Activated naive CD4-positive, alpha-beta T cell treated with anti-CD3 and anti-CD28 coated beads, Interleukin-2, amount 50 U/mL, for 24 hours (primary cell): ENCODE results near the gene TMEM59.
"Not testable (repeated sequence)": the region's sequence is repeated elsewhere in the genome, so short reads cannot be mapped to it uniquely, and the experiment has no call there.

Experiments used
- H3K27ac Mint-ChIP-seq: one replicate; pipeline ENCODE4 v1.8.0; 2021; ENCODE audit warnings: mild to moderate bottlenecking, mixed read lengths
- H3K27me3 Mint-ChIP-seq: one replicate; pipeline ENCODE4 v1.8.0; 2021; ENCODE audit warnings: mixed read lengths
- H3K36me3 Mint-ChIP-seq: one replicate; pipeline ENCODE4 v1.8.0; 2021; ENCODE audit warnings: mixed read lengths
- H3K4me1 Mint-ChIP-seq: one replicate; pipeline ENCODE4 v1.8.0; 2021; ENCODE audit warnings: mixed read lengths
- H3K4me3 Mint-ChIP-seq: one replicate; pipeline ENCODE4 v1.8.0; 2021; ENCODE audit warnings: mild to moderate bottlenecking, mixed read lengths
- H3K9me3 Mint-ChIP-seq: one replicate; pipeline ENCODE4 v1.8.0; 2021; ENCODE audit warnings: mixed read lengths

Gene TMEM59

GRCh38 chr1:54052934-54053744, at the start of gene TMEM59, which contains the start of gene TCEANC2:
TMEM59 (minus strand) TSS chr1:54053204; CDS start chr1:54053188, 16 bp downstream.
TCEANC2 (plus strand) TSS chr1:54053608; CDS start chr1:54054423, 815 bp downstream.
- H3K27ac Mint-ChIP-seq, result peak within 1 kb of the TSS; percentile 76
- H3K4me3 Mint-ChIP-seq, result no peak within 1 kb of the TSS
- no peaks in the 10 kb centered on the region for H3K27me3 Mint-ChIP-seq
- H3K9me3 Mint-ChIP-seq, result no peaks in the 10 kb centered on the region
- peaks cover 8% of the 10 kb centered on the region for H3K36me3 Mint-ChIP-seq
- H3K4me1 Mint-ChIP-seq, result peaks cover 50% of the 10 kb centered on the region

- H3K36me3 Mint-ChIP-seq, result peaks cover 12% of the 10 kb centered on the region
- H3K9me3 Mint-ChIP-seq, result no peaks in the 10 kb centered on the region
- no peak overlapping the region for H3K27ac Mint-ChIP-seq
- no peaks in the 10 kb centered on the region for H3K27me3 Mint-ChIP-seq
- no peak overlapping the region for H3K4me3 Mint-ChIP-seq
- no peaks in the 10 kb centered on the region for H3K4me1 Mint-ChIP-seq
Observed at GRCh38 chr1:54100500-54100899, 47.5 kb upstream of the TMEM59 start.

GRCh38 chr1:54099061-54099610, 46.1 kb upstream of the TMEM59 start:
- H3K36me3 Mint-ChIP-seq, result peaks cover 14% of the 10 kb centered on the region
- H3K27me3 Mint-ChIP-seq, result no peaks in the 10 kb centered on the region
- no peaks in the 10 kb centered on the region for H3K9me3 Mint-ChIP-seq
- H3K4me3 Mint-ChIP-seq, result no peak overlapping the region
- H3K4me1 Mint-ChIP-seq, result no peaks in the 10 kb centered on the region
- peak overlapping the region; percentile 13 for H3K27ac Mint-ChIP-seq

GRCh38 chr1:54096877-54097240, 43.9 kb upstream of the TMEM59 start:
- Mint-ChIP-seq H3K4me3 (no peak overlapping the region), H3K27ac (no peak overlapping the region), H3K4me1 (no peaks in the 10 kb centered on the region), H3K36me3 (peaks cover 12% of the 10 kb centered on the region), H3K9me3 (no peaks in the 10 kb centered on the region), H3K27me3 (no peaks in the 10 kb centered on the region)

- Mint-ChIP-seq H3K36me3 (peaks cover 10% of the 10 kb centered on the region), H3K27ac (no peak overlapping the region), H3K9me3 (no peaks in the 10 kb centered on the region), H3K4me3 (no peak overlapping the region), H3K27me3 (no peaks in the 10 kb centered on the region), H3K4me1 (no peaks in the 10 kb centered on the region)
Observed at GRCh38 chr1:54096227-54096876, 43.3 kb upstream of the TMEM59 start.

GRCh38 chr1:54095546-54096226, 42.7 kb upstream of the TMEM59 start:
- Mint-ChIP-seq H3K27me3 (no peaks in the 10 kb centered on the region), H3K36me3 (peaks cover 10% of the 10 kb centered on the region), H3K27ac (no peak overlapping the region), H3K9me3 (no peaks in the 10 kb centered on the region), H3K4me1 (no peaks in the 10 kb centered on the region), H3K4me3 (no peak overlapping the region)

- H3K4me1 Mint-ChIP-seq, H3K9me3 Mint-ChIP-seq, H3K27me3 Mint-ChIP-seq, H3K27ac Mint-ChIP-seq, H3K36me3 Mint-ChIP-seq, H3K4me3 Mint-ChIP-seq: not testable (repeated sequence)
Observed at GRCh38 chr1:54094730-54095105, 41.7 kb upstream of the TMEM59 start.

DNA sequence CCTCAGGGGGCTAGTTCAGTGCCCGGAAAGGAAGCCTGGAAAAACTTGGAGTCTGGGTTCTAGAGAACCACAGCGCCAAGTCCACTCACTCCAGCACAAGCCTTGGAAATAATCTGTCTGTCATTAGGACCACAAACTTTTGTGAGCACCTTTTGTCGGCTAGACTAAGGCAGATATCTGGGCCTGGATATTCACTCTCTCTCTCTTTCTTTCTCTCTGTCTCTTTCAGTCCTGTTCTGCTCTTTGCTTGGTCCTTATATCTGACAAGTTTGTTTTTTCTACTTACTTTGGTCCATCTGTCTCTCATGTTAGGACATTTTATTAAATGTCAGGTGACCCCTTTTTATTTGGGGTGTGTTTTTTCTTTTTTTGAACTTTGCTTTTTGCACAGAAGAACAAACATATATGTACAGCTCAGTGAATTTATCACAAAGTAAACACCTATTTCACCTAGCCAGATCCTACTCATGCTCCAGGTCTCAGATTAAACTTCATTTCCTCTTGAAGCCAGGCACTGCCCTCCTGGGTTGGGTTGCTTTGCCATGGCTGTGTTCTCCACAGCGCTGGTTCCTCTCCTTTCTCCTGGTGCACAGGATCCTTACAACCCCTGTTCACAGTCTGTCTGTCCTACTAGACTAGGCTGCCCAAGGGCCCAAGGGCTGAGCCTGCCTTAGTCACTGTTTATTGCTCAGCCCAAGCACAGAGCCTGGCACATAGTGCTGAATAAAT, 41.2 kb upstream of the TMEM59 start:
- no peaks in the 10 kb centered on the region for H3K27me3 Mint-ChIP-seq
- no peak overlapping the region for H3K27ac Mint-ChIP-seq
- H3K4me3 Mint-ChIP-seq, result no peak overlapping the region
- H3K36me3 Mint-ChIP-seq, result peaks cover 8% of the 10 kb centered on the region
- H3K9me3 Mint-ChIP-seq, result no peaks in the 10 kb centered on the region
- H3K4me1 Mint-ChIP-seq, result no peaks in the 10 kb centered on the region

DNA sequence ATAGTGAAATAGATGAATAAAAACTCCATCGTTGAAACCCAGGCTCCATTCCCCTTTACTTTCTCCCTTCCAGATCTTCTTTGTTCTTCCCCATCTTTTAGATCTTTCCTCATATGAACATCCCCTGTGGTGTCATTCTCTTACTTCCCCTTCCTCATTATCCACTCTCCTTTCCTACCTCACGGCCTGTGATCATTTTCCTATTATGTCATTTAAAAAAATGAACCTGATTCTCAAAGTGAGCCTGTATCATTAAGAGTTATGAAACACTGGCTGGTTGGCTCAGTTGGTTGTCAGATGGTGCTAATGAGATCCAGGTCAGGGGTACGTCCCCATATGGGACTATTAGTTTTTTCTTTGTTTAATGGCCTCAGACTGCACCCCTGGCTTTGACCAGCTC, 38.7 kb upstream of the TMEM59 start:
- Mint-ChIP-seq H3K9me3 (no peaks in the 10 kb centered on the region), H3K4me3 (no peak overlapping the region), H3K27me3 (no peaks in the 10 kb centered on the region), H3K4me1 (no peaks in the 10 kb centered on the region), H3K27ac (no peak overlapping the region), H3K36me3 (peaks cover 5% of the 10 kb centered on the region)

DNA sequence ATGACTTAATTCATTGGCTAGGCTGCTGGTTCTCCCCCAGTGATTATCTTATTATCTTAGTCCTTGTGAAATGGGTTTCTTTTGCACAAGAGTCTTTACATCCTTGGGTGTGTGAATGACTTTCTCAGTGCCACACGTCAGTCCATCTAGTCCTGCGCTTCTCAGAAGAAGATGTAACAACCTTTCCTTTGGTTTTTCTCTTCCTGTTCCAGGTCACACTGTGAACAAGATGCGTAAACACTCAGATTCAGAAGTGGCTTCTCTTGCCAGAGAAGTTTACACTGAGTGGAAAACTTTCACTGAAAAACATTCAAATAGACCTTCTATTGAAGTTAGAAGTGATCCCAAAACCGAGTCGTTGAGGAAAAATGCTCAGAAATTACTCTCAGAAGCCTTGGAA, 35.4 kb upstream of the TMEM59 start:
- Mint-ChIP-seq H3K36me3 (peaks cover 5% of the 10 kb centered on the region), H3K4me1 (no peaks in the 10 kb centered on the region), H3K9me3 (no peaks in the 10 kb centered on the region), H3K27me3 (no peaks in the 10 kb centered on the region), H3K4me3 (no peak overlapping the region), H3K27ac (no peak overlapping the region)

GRCh38 chr1:54086754-54087153, 33.8 kb upstream of the TMEM59 start:
- Mint-ChIP-seq H3K9me3 (no peaks in the 10 kb centered on the region), H3K4me1 (no peaks in the 10 kb centered on the region), H3K27me3 (no peaks in the 10 kb centered on the region), H3K4me3 (no peak overlapping the region), H3K36me3 (peaks cover 7% of the 10 kb centered on the region), H3K27ac (no peak overlapping the region)

DNA sequence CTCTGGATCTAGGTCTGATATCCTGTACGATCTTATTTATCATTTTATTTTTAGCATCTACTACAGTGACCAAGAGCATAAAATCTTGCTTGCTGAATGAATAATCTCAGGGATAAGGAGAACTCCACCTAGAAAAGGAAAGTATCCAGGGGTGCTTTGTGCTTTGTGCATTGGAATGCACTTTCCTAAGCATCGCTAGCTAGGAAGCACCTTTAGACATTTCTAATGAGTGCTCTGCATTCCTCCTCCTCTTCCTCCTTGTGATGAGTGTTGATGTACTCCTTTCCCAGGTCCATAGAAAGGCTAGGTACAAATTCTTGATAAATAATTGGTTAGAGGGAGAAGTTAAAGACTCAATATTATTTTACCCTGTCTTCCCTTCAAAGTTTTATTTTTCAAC, 31.8 kb upstream of the TMEM59 start:
- Mint-ChIP-seq H3K36me3 (peaks cover 7% of the 10 kb centered on the region), H3K27ac (no peak overlapping the region), H3K27me3 (no peaks in the 10 kb centered on the region), H3K4me1 (peaks cover 4% of the 10 kb centered on the region), H3K9me3 (no peaks in the 10 kb centered on the region), H3K4me3 (no peak overlapping the region)

GRCh38 chr1:54081306-54082270, 28.6 kb upstream of the TMEM59 start:
- H3K27ac Mint-ChIP-seq, result no peak overlapping the region
- H3K4me3 Mint-ChIP-seq, result no peak overlapping the region

GRCh38 chr1:54080598-54081049, 27.6 kb upstream of the TMEM59 start:
- Mint-ChIP-seq H3K4me3 (no peak overlapping the region), H3K36me3 (peaks cover 8% of the 10 kb centered on the region), H3K9me3 (no peaks in the 10 kb centered on the region), H3K27me3 (no peaks in the 10 kb centered on the region), H3K4me1 (peaks cover 4% of the 10 kb centered on the region), H3K27ac (no peak overlapping the region)

More at GRCh38 chr1:54081306-54082270, 28.6 kb upstream of the TMEM59 start:
- Mint-ChIP-seq H3K27me3 (no peaks in the 10 kb centered on the region), H3K36me3 (peaks cover 9% of the 10 kb centered on the region), H3K4me1 (peaks cover 4% of the 10 kb centered on the region), H3K9me3 (no peaks in the 10 kb centered on the region)
